ENCODE results near the gene RAF1. TPM values are rescaled to one million over a fixed set of nuclear protein-coding genes. Genes with fewer than 3 reads are reported as not detected.
"Not testable (repeated sequence)": the region's sequence is repeated elsewhere in the genome, so short reads cannot be mapped to it uniquely, and the experiment has no call there.

RAF1 gene
- polyA plus RNA-seq, 2 of the 4 experiments (the other 2 are of a cell fraction): 56.2 to 94.6 TPM

GRCh38 chr3:12662593-12663400 is 1.1 kb downstream of the RAF1 start:
- DNase-seq (ENCODE audit: low read depth in 1 of 2, low spot score in 1 of 2): peak; percentile 19 to 28

GRCh38 chr3:12661926-12662592 is 1.9 kb downstream of the RAF1 start:
- Histone ChIP-seq H3K4me3 (peak overlapping the region; percentile 85), H3K4me2 (peak overlapping the region; percentile 90), H3K4me1 (peaks cover 22% of the 10 kb centered on the region; the same call in 2 of the 3 replicates), H3K9me3 (no peaks in the 10 kb centered on the region), H3K27ac (peak overlapping the region; percentile 97 to 98; a peak in 5 of 6 replicates)
- ChIA-PET POLR2A (interaction anchor here (0.7 to 0.9 kb wide), 2 partner anchors 14 to 101 kb away, joined by 3 to 4 read pairs; no protein-coding TSS in a partner anchor), CTCF (interaction anchor here (0.6 to 1.3 kb wide), 3 partner anchors 16 to 65 kb away, joined by 3 read pairs; no protein-coding TSS in a partner anchor)
- TF ChIP-seq CTCF (IDR thresholded peaks at IDR 0.05) (no peak), CHD2 (IDR thresholded peaks at IDR 0.05; ENCODE audit: low read length, partially characterized antibody) (no peak)
- WGBS (ENCODE audit: missing lambda C conversion rate): 46% methylated on average over 5 of the region's 5 CpGs
- DNase-seq (ENCODE audit: low read depth in 1 of 2, low spot score in 1 of 2): no peak
- ATAC-seq: no peak
- FAIRE-seq: no peak

More at GRCh38 chr3:12662593-12663400, 1.1 kb downstream of the RAF1 start:
- FAIRE-seq: no peak
- TF ChIP-seq RAD21 (conservative IDR thresholded peaks at IDR 0.05 in 1 of 2, IDR thresholded peaks at IDR 0.05 in 1 of 2) (no peak), NFE2L2 (conservative IDR thresholded peaks at IDR 0.05; ENCODE audit: low read length) (0 out of 2 replicates have a peak, but pooled peaks have one; percentile 1)
- ATAC-seq: peak; percentile 33 to 39; a peak in 5 of 6 replicates
- Histone ChIP-seq H3K4me1 (peaks cover 22% of the 10 kb centered on the region; the same call in 2 of the 3 replicates), H3K9me3 (no peaks in the 10 kb centered on the region), H3K4me3 (peak overlapping the region; percentile 85), H3K27ac (peak overlapping the region; percentile 97 to 98), H3K4me2 (peak overlapping the region; percentile 90)
- POLR2A ChIA-PET: interaction anchor here (0.7 to 1.7 kb wide), 9 partner anchors 14 to 148 kb away, joined by 3 to 9 read pairs (median 4); no protein-coding TSS in a partner anchor
- 2% methylated on average over 26 of the region's 26 CpGs for WGBS (ENCODE audit: missing lambda C conversion rate)
- CTCF ChIA-PET: interaction anchor here (0.6 to 1.5 kb wide), 4 partner anchors 16 to 65 kb away, joined by 3 to 5 read pairs (median 3); no protein-coding TSS in a partner anchor

GRCh38 chr3:12661375-12661774 is 2.5 kb downstream of the RAF1 start:
- Histone ChIP-seq H3K4me1 (peaks cover 22% of the 10 kb centered on the region; the same call in 2 of the 3 replicates), H3K4me2 (peak overlapping the region; percentile 90)
- DNase-seq (ENCODE audit: low read depth in 1 of 2, low spot score in 1 of 2); POLR2A ChIA-PET; ATAC-seq; H3K27ac ChIP-seq; FAIRE-seq; H3K4me3 ChIP-seq; H3K9me3 ChIP-seq: not testable (repeated sequence)
- CTCF ChIA-PET: interaction anchor here (0.7 kb wide), 1 partner anchor 59 kb away, joined by 3 read pairs; no protein-coding TSS in a partner anchor
- 93% methylated on average over 13 of the region's 13 CpGs for WGBS (ENCODE audit: missing lambda C conversion rate)

- no peaks in the 10 kb centered on the region for H3K9me3 ChIP-seq
- ChIA-PET CTCF (interaction anchor here (0.7 to 0.8 kb wide), 2 partner anchors 9 to 59 kb away, joined by 3 read pairs; no protein-coding TSS in a partner anchor), POLR2A (no interaction called here)
- no peak overlapping the region for H3K4me3 ChIP-seq
- no peak overlapping the region for H3K27ac ChIP-seq
- peak overlapping the region; percentile 27; the same call in 2 of the 3 replicates for H3K4me2 ChIP-seq
- TF ChIP-seq HOXB5 (CRISPR knock-in tag; IDR thresholded peaks at IDR 0.05) (no peak), HMGXB4 (CRISPR knock-in tag; IDR thresholded peaks at IDR 0.05; ENCODE audit: borderline replicate concordance) (no peak), BCL3 (IDR thresholded peaks at IDR 0.05) (no peak), PHF8 (IDR thresholded peaks at IDR 0.05; ENCODE audit: borderline replicate concordance, low read depth) (no peak), MYC (IDR thresholded peaks at IDR 0.05; ENCODE audit: borderline replicate concordance, low read length) (no peak), HEYL (CRISPR knock-in tag; IDR thresholded peaks at IDR 0.05) (no peak), ZFP36 (IDR thresholded peaks at IDR 0.05; ENCODE audit: borderline replicate concordance, partially characterized antibody) (no peak), MAX (IDR thresholded peaks at IDR 0.05) (no peak), GATA3 (IDR thresholded peaks at IDR 0.05; ENCODE audit: borderline replicate concordance) (no peak), RAD21 (conservative IDR thresholded peaks at IDR 0.05 in 1 of 2, IDR thresholded peaks at IDR 0.05 in 1 of 2) (no peak)
- peaks cover 22% of the 10 kb centered on the region; the same call in 2 of the 3 replicates for H3K4me1 ChIP-seq
- ATAC-seq: no peak
- DNase-seq (ENCODE audit: low read depth in 1 of 2, low spot score in 1 of 2): no peak
- 80% methylated on average over 2 of the region's 2 CpGs for WGBS (ENCODE audit: missing lambda C conversion rate)
- no peak for FAIRE-seq
Measured at GRCh38 chr3:12660196-12660595, 3.7 kb downstream of the RAF1 start.

All from A549 (cell line).